GM12892 (cell line): ENCODE data around the gene ADGRD1.
"Not testable (repeated sequence)": the region's sequence is repeated elsewhere in the genome, so short reads cannot be mapped to it uniquely, and the experiment has no call there.

Experiments used
- DNase-seq: peaks from one replicate; pipeline ENCODE4 v3.0.0; 2011; ENCODE audit not compliant: insufficient read length
- FAIRE-seq: peaks from 2 replicates; lab custom pipeline; 2011; peaks lifted over from hg19 to GRCh38; lab: Jason Lieb, UNC
- POLR2A ChIP-seq: IDR thresholded peaks from 2 replicates; pipeline ENCODE4 v1.6.1; 2011; ENCODE audit warnings: low read depth, low read length, control low read depth
- POLR2AphosphoS5 ChIP-seq: IDR thresholded peaks from 2 replicates; pipeline ENCODE4 v1.6.1; 2011; ENCODE audit warnings: low read depth, low read length, control low read depth
- TAF1 ChIP-seq: IDR thresholded peaks from 2 replicates; pipeline ENCODE4 v1.6.1; 2011; ENCODE audit warnings: low read depth, mild to moderate bottlenecking, control low read depth, low read length, borderline replicate concordance

Gene ADGRD1

DNA sequence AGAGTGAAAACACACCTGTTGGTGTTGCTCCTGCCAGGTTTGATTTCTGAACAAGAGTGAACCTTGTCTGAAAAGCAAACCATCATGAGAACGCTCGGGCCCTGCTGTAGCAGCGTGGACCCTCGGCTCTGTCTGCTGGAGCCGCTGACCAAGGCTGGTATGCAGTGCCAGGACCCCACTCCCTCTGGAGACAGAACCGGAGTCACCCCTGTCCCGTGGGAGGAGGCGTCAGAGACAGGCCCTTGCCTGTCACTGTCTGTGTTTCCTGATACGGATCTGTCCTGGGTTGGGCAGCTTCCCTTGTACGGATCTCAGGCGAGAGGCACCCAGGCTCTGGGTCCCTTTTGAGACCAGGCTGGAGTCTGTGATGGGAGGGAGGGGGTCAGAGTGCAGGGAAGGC, 111.6 kb downstream of the ADGRD1 start:
- DNase-seq (no peak), FAIRE-seq (no peak)
- TF ChIP-seq POLR2A, result no peak
- no peak for TF ChIP-seq TAF1
- TF ChIP-seq POLR2AphosphoS5, result no peak

DNA sequence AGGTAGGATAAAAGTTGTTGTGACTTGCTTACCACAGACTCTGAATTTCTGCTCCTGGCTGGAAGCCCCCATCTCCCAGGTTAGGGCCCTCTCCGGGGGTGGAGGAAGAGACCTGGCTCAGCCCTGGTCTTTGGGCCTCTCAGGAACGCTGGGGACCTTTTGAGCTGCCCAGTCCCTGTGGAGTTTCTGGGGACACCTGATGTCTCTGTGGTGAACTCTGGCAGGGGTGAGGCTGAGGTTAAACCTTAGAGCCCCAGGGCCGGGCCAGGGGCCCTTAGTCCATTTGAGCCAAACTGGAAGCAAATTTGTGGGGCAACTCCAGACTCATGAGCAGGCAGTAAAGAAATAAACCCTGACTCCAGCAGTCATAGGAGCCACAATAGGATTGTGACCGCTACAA, 112.1 kb downstream of the ADGRD1 start:
- DNase-seq (no peak), FAIRE-seq (no peak)
- TF ChIP-seq POLR2A, result no peak
- TF ChIP-seq POLR2AphosphoS5, result no peak
- no peak for TF ChIP-seq TAF1

DNA sequence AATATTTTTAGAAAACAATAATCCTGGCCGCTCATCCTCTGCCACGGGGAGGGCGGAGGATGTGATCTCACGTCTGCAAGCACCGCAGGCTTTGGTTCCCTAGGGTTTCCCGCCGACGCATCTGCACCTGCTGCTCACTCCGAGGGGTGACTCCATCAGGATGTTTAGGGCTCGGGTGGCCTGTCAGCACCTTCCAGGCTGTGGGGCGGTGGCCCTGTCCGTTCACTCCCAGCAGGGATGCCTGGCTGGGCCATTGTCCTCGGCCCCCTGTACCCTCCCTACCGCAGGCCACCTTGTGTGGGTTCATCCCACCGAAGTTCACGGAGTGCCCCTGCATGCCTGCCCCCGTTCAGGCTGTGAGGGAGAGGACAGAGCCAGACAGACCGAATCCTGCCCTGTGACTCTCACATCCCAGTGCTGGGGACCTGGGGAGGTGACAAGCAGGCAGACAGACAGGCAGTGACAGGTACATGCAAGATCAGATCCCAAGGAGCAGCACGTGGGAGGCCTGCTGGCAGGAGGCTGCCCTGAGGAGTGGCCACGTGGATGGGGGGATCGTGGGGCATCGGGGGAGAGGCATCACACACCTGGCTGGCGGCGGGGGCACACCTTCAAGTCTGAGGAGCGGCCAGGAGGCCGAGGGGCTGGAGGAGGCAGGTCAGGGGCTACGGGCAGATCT, 112.6 kb downstream of the ADGRD1 start:
- DNase-seq (no peak), FAIRE-seq (no peak)
- TF ChIP-seq POLR2A, result no peak
- TF ChIP-seq TAF1, result no peak
- TF ChIP-seq POLR2AphosphoS5, result no peak

DNA sequence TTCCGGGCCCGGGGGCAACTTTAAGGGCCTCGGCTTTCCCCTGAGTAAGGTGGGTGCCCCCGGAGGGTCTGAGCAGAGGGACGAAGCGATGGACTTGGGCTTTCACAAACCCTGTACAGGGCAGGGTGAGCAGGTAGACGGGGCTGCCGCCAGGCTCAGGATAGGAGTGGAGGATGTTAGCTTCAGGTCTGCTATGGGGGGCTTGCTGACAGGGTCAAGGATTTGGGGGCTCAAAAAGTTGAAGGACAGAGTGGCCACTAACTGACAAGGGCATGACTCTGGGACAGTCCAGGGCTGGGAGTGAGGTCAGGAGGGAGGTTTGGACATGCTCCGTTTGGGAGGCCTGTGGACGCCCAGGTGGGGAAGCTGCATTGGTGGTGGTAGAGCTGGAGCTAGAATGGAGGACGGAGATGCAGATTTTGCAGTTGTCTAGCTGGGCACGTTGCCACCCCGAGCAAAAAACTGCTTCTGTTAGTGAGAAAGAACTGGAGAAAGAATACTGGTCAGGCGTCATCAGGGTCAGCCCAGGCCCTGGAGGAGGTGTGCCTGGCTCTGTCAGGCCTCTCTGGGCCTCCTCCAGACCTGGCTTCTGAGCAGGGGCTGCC, 113.3 kb downstream of the ADGRD1 start:
- no peak for FAIRE-seq
- TF ChIP-seq TAF1 (no peak), POLR2A (no peak), POLR2AphosphoS5 (no peak)
- no peak for DNase-seq

DNA sequence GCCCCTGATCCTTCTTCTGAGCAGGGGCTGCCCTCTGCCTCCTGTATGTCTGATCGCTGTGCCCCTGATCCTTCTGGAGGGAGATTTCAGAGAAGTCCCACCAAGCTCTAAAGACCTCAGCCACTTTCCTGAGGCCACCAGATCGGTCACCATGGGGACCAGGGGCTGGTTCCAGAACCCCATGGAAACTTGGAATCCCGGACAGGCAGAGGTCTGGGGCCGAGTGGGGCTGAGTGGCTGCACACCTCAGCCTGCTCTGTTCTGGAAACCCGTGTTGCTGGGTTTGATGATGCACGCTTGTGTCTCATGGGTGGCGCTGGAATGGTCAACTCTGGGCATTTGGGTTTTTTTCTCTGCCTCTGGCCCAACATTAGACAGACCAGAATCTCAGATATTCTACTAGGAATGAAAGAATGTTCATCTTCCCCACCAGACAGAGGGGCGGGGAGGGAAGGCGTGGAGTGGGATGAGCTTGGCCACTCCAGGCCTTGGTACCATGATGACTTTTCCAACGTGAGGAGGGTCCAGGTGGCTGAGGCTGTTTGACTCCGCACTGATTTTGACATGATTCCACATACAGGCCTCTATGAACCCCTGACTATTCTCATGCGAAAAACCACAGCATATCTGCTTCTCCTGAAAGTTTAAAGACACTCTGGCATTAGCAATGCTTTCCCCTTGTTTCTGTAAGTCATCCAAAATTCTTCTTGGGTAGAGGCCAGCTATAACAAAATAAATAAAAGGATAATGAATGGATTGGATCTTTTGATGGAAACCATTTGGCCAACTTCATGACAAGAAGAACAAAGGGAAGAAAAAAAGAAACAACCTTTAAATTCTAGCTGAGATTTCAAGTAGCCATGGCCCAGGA, 114.5 kb downstream of the ADGRD1 start:
- no peak for FAIRE-seq
- DNase-seq, result no peak
- TF ChIP-seq POLR2AphosphoS5, result no peak
- TF ChIP-seq POLR2A, result no peak
- TF ChIP-seq TAF1, result no peak

DNA sequence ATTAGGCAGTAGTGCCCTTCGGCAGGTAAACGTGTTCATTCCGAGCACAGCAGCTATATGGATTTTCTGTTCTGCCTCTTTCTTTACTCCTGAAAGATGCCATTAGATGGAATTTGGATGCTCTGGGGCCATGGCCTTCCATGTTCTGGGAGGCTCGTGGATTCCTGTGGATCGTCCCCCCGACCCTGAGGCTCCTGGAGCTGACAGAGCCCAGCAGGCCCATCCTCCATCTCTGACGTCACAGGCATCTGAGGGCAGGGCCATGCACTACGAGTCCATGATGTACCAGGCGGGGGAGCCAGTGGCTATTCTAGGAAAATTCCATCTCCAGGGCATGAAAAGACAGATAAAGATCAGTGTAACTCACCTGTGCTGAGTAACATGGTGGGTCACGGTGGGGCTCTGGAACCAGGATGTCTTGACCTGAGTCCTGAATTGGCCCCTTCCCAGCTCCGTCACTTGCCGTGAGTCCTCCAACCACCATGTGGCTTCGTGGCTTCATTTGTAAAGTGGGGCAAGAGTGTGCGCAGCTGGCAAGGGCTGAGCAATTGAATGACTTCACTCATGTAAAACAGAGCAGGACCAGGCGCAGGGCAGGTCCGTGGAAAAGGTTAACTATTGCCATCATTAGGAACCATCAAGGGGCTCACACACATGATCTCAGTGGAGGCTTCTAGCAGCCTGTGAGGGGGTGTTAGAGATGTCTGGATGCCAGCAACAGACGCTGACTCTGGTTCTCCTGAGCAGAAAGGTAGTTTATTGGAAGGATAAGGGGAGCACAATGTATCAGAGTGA, 115.4 kb downstream of the ADGRD1 start:
- not testable (repeated sequence) for DNase-seq
- peak; percentile 58 for FAIRE-seq

DNA sequence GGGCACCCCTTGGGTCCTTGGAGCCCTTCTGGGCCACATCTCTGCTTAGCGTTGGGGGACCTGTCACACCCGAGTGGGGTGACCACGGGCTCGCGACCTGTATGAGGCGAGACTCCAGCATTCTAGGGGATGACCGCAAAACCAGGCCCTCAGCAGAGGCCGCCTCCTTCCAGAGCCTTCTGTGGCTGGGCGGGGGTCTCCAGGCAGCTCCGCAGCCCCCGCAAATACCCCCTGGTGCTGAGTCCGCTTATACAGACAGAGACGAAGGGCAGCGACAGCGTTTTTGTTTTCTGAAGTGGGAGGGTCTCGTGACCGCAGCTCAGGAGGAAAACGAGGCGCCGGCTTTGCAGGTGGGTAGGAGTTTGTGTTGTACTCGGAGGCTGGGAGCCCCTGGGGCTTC, 116.4 kb downstream of the ADGRD1 start:
- not testable (repeated sequence) for DNase-seq, FAIRE-seq

DNA sequence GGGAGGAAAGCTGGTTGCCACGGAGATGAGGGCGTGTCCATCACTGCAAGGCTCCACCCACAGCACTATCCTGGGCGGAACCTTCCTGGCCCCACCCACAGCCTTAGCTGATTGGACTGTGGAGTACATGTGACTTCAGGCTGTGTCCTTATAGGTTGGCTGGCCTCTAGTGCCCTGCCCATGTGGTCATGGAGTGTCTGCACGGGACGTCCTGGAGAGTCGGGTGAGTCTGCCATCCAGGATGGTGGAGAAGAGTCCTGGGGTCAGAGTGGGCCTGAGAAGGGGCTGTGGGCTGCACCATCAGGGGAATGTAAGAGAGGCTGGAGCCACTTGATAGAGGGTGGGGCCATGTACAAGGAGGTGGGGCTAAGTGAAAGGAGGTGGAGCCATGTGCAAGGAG, 117.0 kb downstream of the ADGRD1 start:
- not testable (repeated sequence) for DNase-seq, FAIRE-seq

DNA sequence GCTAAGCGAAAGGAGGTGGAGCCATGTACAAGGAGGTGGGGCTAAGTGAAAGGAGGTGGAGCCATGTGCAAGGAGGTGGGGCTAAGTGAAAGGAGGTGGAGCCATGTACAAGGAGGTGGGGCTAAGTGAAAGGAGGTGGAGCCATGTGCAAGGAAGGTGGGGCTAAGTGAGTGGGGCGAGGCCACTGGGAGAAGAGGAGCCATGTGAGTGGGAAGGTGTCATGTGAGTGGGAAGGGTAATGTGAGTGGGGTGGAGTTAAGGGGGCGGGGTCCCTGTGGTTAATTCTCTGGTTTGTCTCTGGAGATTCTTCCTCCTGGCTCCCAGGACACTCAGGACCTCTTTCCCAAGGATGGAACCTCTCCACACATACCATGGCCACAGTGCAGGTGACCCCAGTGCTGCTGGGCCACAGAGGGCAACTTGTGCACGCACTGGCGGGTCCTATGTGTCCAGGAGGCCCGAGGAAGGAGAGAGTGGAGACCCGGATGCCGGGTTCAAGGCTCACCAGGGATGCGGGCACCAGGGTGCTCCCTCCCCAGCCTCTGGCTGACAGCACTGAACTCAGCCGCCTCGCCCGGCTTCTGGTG, 117.6 kb downstream of the ADGRD1 start:
- FAIRE-seq, DNase-seq: not testable (repeated sequence)

DNA sequence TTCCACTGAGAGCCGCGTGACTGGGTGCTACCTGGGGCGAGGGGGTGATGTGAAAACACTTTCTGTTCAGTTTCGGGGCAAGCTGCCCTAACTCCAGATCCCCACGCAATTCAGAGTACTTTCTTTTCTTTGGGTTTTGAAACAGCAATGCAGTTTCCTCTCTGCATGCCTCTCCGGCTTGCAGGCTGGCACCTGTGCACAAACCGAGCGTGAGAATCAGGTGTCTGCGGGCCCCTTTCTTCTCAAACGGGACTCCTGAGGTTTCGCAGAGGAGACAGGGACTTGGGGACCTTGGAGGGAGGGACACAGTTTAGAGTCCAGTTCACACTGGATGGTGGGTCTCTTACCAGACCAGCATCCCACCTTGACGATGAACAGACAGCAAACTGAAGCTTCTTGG, 118.2 kb downstream of the ADGRD1 start:
- not testable (repeated sequence) for DNase-seq, FAIRE-seq

DNA sequence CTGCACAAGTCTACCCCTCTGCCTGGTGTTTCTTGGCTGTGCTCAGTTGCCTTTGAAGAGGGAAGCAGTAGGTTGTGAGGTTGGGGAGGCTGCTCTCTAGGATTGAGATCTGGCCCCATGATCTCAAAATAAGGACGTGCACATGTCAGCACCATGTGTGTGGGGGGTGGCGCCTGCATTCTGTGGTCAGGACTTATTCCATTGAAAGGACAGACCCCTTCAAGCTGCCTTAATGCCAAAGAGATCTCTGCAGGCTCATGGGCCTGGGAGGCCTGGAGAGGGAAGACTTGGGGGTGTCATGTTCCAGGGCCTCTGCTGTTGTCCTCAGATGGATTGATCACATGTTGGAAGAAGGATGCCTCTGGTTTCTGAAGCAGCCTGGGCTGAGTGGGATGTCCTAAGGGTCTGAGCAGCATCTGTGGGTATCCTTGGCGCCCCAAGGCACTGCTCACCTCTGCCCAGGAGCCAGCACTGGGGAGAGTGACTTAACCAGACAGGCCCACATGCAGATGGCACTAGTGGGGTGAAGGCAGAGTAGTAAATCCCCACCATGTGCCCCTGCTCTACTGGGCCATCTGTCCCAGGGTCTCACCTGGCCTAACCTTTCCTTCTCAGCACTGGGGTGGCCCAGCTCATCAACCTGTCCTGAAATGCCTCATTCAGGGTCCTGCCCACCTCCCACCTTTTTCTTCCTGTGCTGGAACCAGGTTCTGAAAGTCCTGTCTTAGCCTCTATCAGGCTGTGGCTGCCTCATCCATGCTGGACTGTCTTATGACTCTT, 118.9 kb downstream of the ADGRD1 start:
- FAIRE-seq (no peak), DNase-seq (no peak)
- no peak for TF ChIP-seq POLR2A
